Stimulated activated CD4-positive, alpha-beta T cell treated with anti-CD3 and anti-CD28 coated beads, Interleukin-12 subunit alpha, Interleukin-12 subunit beta, amount 100 ng/mL, for 48 hours (primary cell): Measurements from ENCODE around the gene NELFE.

Source experiments
- DNase-seq, 3 donors: peaks; one replicate each; pipeline ENCODE4 v3.0.0-alpha.2; 2020; ENCODE audit warnings: low read depth in 2 of 3, low spot score in 1 of 3

The NELFE gene

GRCh38 chr6:31972709-31973350 is 14.1 kb upstream of the NELFE start:
- DNase-seq: no peak

- peak; percentile 95 to 98 (median 98) for DNase-seq
Observed at GRCh38 chr6:31971993-31972708, 13.4 kb upstream of the NELFE start, which contains the start of gene DXO. Gene DXO (minus strand): TSS chr6:31972138. CDS start chr6:31971675, 463 bp downstream.

- DNase-seq: no peak
Observed at GRCh38 chr6:31971279-31971992, 12.7 kb upstream of the NELFE start.

- DNase-seq: no peak
Observed at GRCh38 chr6:31970604-31971271, 12.0 kb upstream of the NELFE start.

GRCh38 chr6:31969712-31970603 is 11.2 kb upstream of the NELFE start:
- DNase-seq: no peak

- DNase-seq: no peak
Observed at GRCh38 chr6:31968791-31969711, 10.3 kb upstream of the NELFE start.

- no peak for DNase-seq
Observed at GRCh38 chr6:31968326-31968725, 9.6 kb upstream of the NELFE start.

- DNase-seq: no peak
Observed at GRCh38 chr6:31967926-31968320, 9.2 kb upstream of the NELFE start.

GRCh38 chr6:31966997-31967925 is 8.5 kb upstream of the NELFE start:
- DNase-seq: no peak

GRCh38 chr6:31966506-31966905 is 7.7 kb upstream of the NELFE start:
- no peak for DNase-seq

- no peak for DNase-seq
Observed at GRCh38 chr6:31965700-31966099, 6.9 kb upstream of the NELFE start.

GRCh38 chr6:31963921-31964320 is 5.2 kb upstream of the NELFE start:
- no peak for DNase-seq

- DNase-seq: no peak
Observed at GRCh38 chr6:31961616-31962015, 2.8 kb upstream of the NELFE start.

- DNase-seq: no peak
Observed at GRCh38 chr6:31958412-31958740, 395 bp downstream of the NELFE start.

- DNase-seq: no peak
Observed at GRCh38 chr6:31956796-31957195, 2.0 kb downstream of the NELFE start.

- no peak for DNase-seq
Observed at GRCh38 chr6:31954511-31954910, 4.3 kb downstream of the NELFE start.

GRCh38 chr6:31952890-31953289 is 5.9 kb downstream of the NELFE start:
- DNase-seq: no peak

GRCh38 chr6:31952140-31952805 is 6.5 kb downstream of the NELFE start:
- DNase-seq: peak in 1 of 3 donors; percentile 16
